Activated T-cell treated with anti-CD3 and anti-CD28 coated beads for 48 hours (primary cell): ENCODE results near the gene NFYA.
A peak's percentile ranks its signal among the peaks of the same experiment; 100 is the strongest.

Experiments
- DNase-seq: peaks from one replicate; pipeline ENCODE4 v3.0.0-alpha.2; 2020; ENCODE audit warnings: low read depth

NFYA gene

GRCh38 chr6:41047306-41047705 is 25.5 kb upstream of the NFYA start:
- DNase-seq = no peak

- no peak for DNase-seq
These were observed 24.7 kb upstream of the NFYA start for GRCh38 chr6:41047745-41048732.

- DNase-seq = no peak
These were observed 23.3 kb upstream of the NFYA start for GRCh38 chr6:41049521-41049920.

GRCh38 chr6:41049955-41050354 is 22.8 kb upstream of the NFYA start:
- DNase-seq = no peak

GRCh38 chr6:41050536-41050935 is 22.2 kb upstream of the NFYA start:
- DNase-seq = no peak

GRCh38 chr6:41051873-41052272 is 20.9 kb upstream of the NFYA start:
- DNase-seq = no peak

GRCh38 chr6:41053041-41053440 is 19.7 kb upstream of the NFYA start, which contains the start of gene APOBEC2:
Gene APOBEC2, plus strand, starts transcription at chr6:41053202. Its CDS starts 146 bp downstream, at chr6:41053348.
- DNase-seq = no peak

- DNase-seq = no peak
These were observed 18.3 kb upstream of the NFYA start for GRCh38 chr6:41054511-41054910.

GRCh38 chr6:41055149-41055548 is 17.6 kb upstream of the NFYA start:
- no peak for DNase-seq

GRCh38 chr6:41056768-41057490 is 15.8 kb upstream of the NFYA start:
- DNase-seq = no peak

GRCh38 chr6:41058783-41059181 is 14.0 kb upstream of the NFYA start:
- no peak for DNase-seq

- no peak for DNase-seq
These were observed 13.2 kb upstream of the NFYA start for GRCh38 chr6:41059556-41059955.

- DNase-seq = no peak
These were observed 11.5 kb upstream of the NFYA start for GRCh38 chr6:41061196-41061726.

GRCh38 chr6:41062056-41062455 is 10.7 kb upstream of the NFYA start:
- DNase-seq = no peak

- DNase-seq = no peak
These were observed 8.9 kb upstream of the NFYA start for GRCh38 chr6:41063884-41064285.

GRCh38 chr6:41064841-41065240 is 7.9 kb upstream of the NFYA start:
- no peak for DNase-seq

- no peak for DNase-seq
These were observed 7.2 kb upstream of the NFYA start for GRCh38 chr6:41065550-41066026.

- DNase-seq = peak; percentile 37
These were observed 5.9 kb upstream of the NFYA start for GRCh38 chr6:41066867-41067304.

- DNase-seq = no peak
These were observed 1.3 kb upstream of the NFYA start for GRCh38 chr6:41071501-41071922.

GRCh38 chr6:41071923-41072835 is 595 bp upstream of the NFYA start, which contains the start of gene OARD1:
Gene OARD1, minus strand, starts transcription at chr6:41072356. Its CDS starts 722 bp downstream, at chr6:41071634.
- peak; percentile 99 for DNase-seq
